Neural crest cell (in vitro differentiated cells): ENCODE measurements around the gene MYO5A. TPM values are rescaled to one million over a fixed set of nuclear protein-coding genes. Genes with fewer than 3 reads are reported as not detected.
"Not testable (repeated sequence)": the region's sequence is repeated elsewhere in the genome, so short reads cannot be mapped to it uniquely, and the experiment has no call there.

Experiments used
- DNase-seq: peaks from one replicate; pipeline ENCODE4 v3.0.0; 2021; ENCODE audit warnings: low read depth, mixed read lengths, low spot score
- H3K27ac Mint-ChIP-seq: one replicate; pipeline ENCODE4 v1.8.0; 2021; ENCODE audit warnings: mild to moderate bottlenecking, mixed read lengths; ENCODE audit not compliant: unreplicated experiment
- H3K27me3 Mint-ChIP-seq: 2 replicates; pipeline ENCODE4 v1.8.0; 2021; ENCODE audit warnings: low read depth, mild to moderate bottlenecking, mixed read lengths
- H3K36me3 Mint-ChIP-seq: 2 replicates; pipeline ENCODE4 v1.8.0; 2021; ENCODE audit warnings: low read depth, mild to moderate bottlenecking, mixed read lengths
- H3K4me1 Mint-ChIP-seq: 2 replicates; pipeline ENCODE4 v1.8.0; 2021; ENCODE audit warnings: mixed read lengths
- H3K4me3 Mint-ChIP-seq: one replicate; pipeline ENCODE4 v1.8.0; 2021; ENCODE audit warnings: mild to moderate bottlenecking, mixed read lengths
- H3K9me3 Mint-ChIP-seq: 2 replicates; pipeline ENCODE4 v1.8.0; 2021; ENCODE audit warnings: mixed read lengths
- CTCF ChIP-seq: fragments of 200-600 bp; sonication (generic); conservative IDR thresholded peaks from 2 replicates; pipeline ENCODE4 v1.5.0; 2021; ENCODE audit warnings: antibody characterized with exemption, mild to moderate bottlenecking
- total RNA-seq: library from RNA; stranded (reverse); gene quantifications from 2 replicates; pipeline ENCODE4 v1.2.1, GENCODE V29; 2021

The MYO5A gene
- total RNA-seq, 1 donor from 2014 or later: 29.1 TPM

GRCh38 chr15:52517014-52517413 lies 11.7 kb downstream of the MYO5A start:
- H3K4me1 Mint-ChIP-seq: no peaks in the 10 kb centered on the region
- H3K4me3 Mint-ChIP-seq: no peak overlapping the region
- H3K27me3 Mint-ChIP-seq: no peaks in the 10 kb centered on the region
- H3K27ac Mint-ChIP-seq: no peak overlapping the region
- no peak for TF ChIP-seq CTCF
- no peaks in the 10 kb centered on the region for H3K9me3 Mint-ChIP-seq
- no peaks in the 10 kb centered on the region for H3K36me3 Mint-ChIP-seq
- DNase-seq: no peak

- no peak for DNase-seq
- Mint-ChIP-seq H3K27me3 (no peaks in the 10 kb centered on the region), H3K27ac (no peak overlapping the region), H3K4me1 (peaks cover 7% of the 10 kb centered on the region), H3K36me3 (no peaks in the 10 kb centered on the region), H3K4me3 (no peak overlapping the region), H3K9me3 (no peaks in the 10 kb centered on the region)
- no peak for TF ChIP-seq CTCF
Observed at GRCh38 chr15:52515343-52515742, 13.3 kb downstream of the MYO5A start.

GRCh38 chr15:52514482-52514881 lies 14.2 kb downstream of the MYO5A start:
- no peaks in the 10 kb centered on the region for H3K9me3 Mint-ChIP-seq
- H3K36me3 Mint-ChIP-seq: no peaks in the 10 kb centered on the region
- H3K27ac Mint-ChIP-seq: no peak overlapping the region
- DNase-seq: no peak
- TF ChIP-seq CTCF: no peak
- H3K27me3 Mint-ChIP-seq: no peaks in the 10 kb centered on the region
- no peak overlapping the region for H3K4me3 Mint-ChIP-seq
- H3K4me1 Mint-ChIP-seq: peaks cover 13% of the 10 kb centered on the region

GRCh38 chr15:52512869-52513268 lies 15.8 kb downstream of the MYO5A start:
- H3K27me3 Mint-ChIP-seq, H3K36me3 Mint-ChIP-seq, H3K4me3 Mint-ChIP-seq, H3K27ac Mint-ChIP-seq, H3K9me3 Mint-ChIP-seq, DNase-seq: not testable (repeated sequence)
- peaks cover 13% of the 10 kb centered on the region for H3K4me1 Mint-ChIP-seq

GRCh38 chr15:52511084-52511483 lies 17.6 kb downstream of the MYO5A start:
- no peaks in the 10 kb centered on the region for H3K9me3 Mint-ChIP-seq
- H3K36me3 Mint-ChIP-seq: no peaks in the 10 kb centered on the region

More at GRCh38 chr15:52511084-52511483, 17.6 kb downstream of the MYO5A start:
- DNase-seq: no peak
- Mint-ChIP-seq H3K27me3 (no peaks in the 10 kb centered on the region), H3K4me1 (peaks cover 13% of the 10 kb centered on the region), H3K4me3 (no peak overlapping the region), H3K27ac (no peak overlapping the region)
- TF ChIP-seq CTCF: no peak
